K562 (cell line): ENCODE data around the gene XIRP1. TPM values are rescaled to one million over a fixed set of nuclear protein-coding genes. Genes with fewer than 3 reads are reported as not detected.

ENCODE experiments used
- ATAC-seq: fragments of 200-7000 bp; cut with Tn5 transposase; 3 replicates; pipeline ENCODE4 v1.9.1; 2020; ENCODE audit warnings: moderate library complexity
- BruUV-seq: library from RNA; stranded (reverse); fragments of 400-500 nt; replicated peaks from 2 replicates; lab custom pipeline; 2021; lab: Mats Ljungman, UMichigan
- CTCF ChIA-PET: fragments of 300-600 bp; formaldehyde crosslinking; extraction: SDS; loops from one replicate; lab custom pipeline; 2021; ENCODE audit warnings: low intra/inter-chr PET ratio; lab: Yijun Ruan, JAX
- POLR2A ChIA-PET: fragments of 300-600, 350-650 bp; sonication (Branson Sonifier 250); formaldehyde crosslinking; extraction: SDS; loops from one replicate; lab custom pipeline; 2021; ENCODE audit warnings: antibody characterized with exemption, inconsistent platforms; lab: Yijun Ruan, JAX
- DNase-seq, 4 experiments: peaks; one replicate each; pipeline versions ENCODE4 v3.0.0 to v3.0.0-alpha.2; 2011 to 2018; ENCODE audit warnings: low spot score in 3 of 4, mixed read lengths in 3 of 4; ENCODE audit errors: extremely low read depth in 1 of 4
- FAIRE-seq: peaks from 2 replicates; lab custom pipeline; 2011; peaks lifted over from hg19 to GRCh38; lab: Jason Lieb, UNC
- H2AFZ ChIP-seq: 2 replicates; pipeline ENCODE4 v1.6.0; 2011; ENCODE audit warnings: low read depth, low read length, control low read depth, inconsistent platforms
- H3K27ac ChIP-seq: fragments of 200-600 bp; 3 replicates; pipeline ENCODE4 v1.8.0; 2011; ENCODE audit warnings: low read depth, mild to moderate bottlenecking, control low read depth, inconsistent platforms, low read length, moderate library complexity, mixed read lengths; ENCODE audit errors: extremely low read depth
- H3K27me3 ChIP-seq, 2 experiments: fragments of 300-600 bp in 1 of 2; 2 replicates in 1 of 2; 3 replicates in 1 of 2; pipeline versions ENCODE4 v1.6.0 to v1.8.0; 2011; ENCODE audit warnings: inconsistent platforms in 2 of 2, low read length in 2 of 2, mild to moderate bottlenecking in 1 of 2, mixed read lengths in 1 of 2, moderate library complexity in 1 of 2; ENCODE audit not compliant: control insufficient read depth in 2 of 2, insufficient read depth in 2 of 2
- H3K36me3 ChIP-seq: fragments of 300-600 bp; 3 replicates; pipeline ENCODE4 v1.8.0; 2011; ENCODE audit warnings: mild to moderate bottlenecking, low read length, inconsistent platforms; ENCODE audit not compliant: control insufficient read depth, insufficient read depth
- H3K4me1 ChIP-seq, 2 experiments: fragments of 200-600 bp in 1 of 2; replicated peaks in 1 of 2; 2 replicates in 1 of 2; 3 replicates in 1 of 2; pipeline versions ENCODE4 v1.5.1 to v1.8.0; 2011; ENCODE audit warnings: inconsistent platforms in 2 of 2, low read length in 2 of 2, mild to moderate bottlenecking in 1 of 2, mixed read lengths in 1 of 2, moderate library complexity in 1 of 2; ENCODE audit not compliant: control insufficient read depth in 2 of 2, insufficient read depth in 2 of 2
- H3K4me2 ChIP-seq: 2 replicates; pipeline ENCODE4 v1.6.1; 2011; ENCODE audit warnings: low read length, control low read depth, inconsistent platforms, mixed read lengths; ENCODE audit not compliant: insufficient read depth
- H3K4me3 ChIP-seq: fragments of 200-600 bp; sonication (generic), shearing (Covaris generic); 2 replicates; pipeline ENCODE4 v1.5.1; 2016; ENCODE audit warnings: control low read depth, inconsistent platforms
- H3K79me2 ChIP-seq: fragments of 200-600 bp; 3 replicates; pipeline ENCODE4 v1.8.0; 2011; ENCODE audit warnings: low read length, inconsistent platforms; ENCODE audit not compliant: control insufficient read depth, insufficient read depth
- H3K9ac ChIP-seq, 2 experiments: 2 replicates each; pipeline versions ENCODE4 v1.6.0 to v1.6.1; 2011; ENCODE audit warnings: low read depth in 2 of 2, low read length in 2 of 2, control low read depth in 1 of 2, inconsistent platforms in 1 of 2, mild to moderate bottlenecking in 1 of 2, mixed read lengths in 1 of 2; ENCODE audit not compliant: insufficient read depth in 1 of 2
- H3K9me1 ChIP-seq: one replicate; pipeline ENCODE4 v1.6.0; 2011; ENCODE audit warnings: inconsistent platforms, mild to moderate bottlenecking, low read length, moderate library complexity; ENCODE audit not compliant: control insufficient read depth, insufficient read depth
- H3K9me3 ChIP-seq: replicated peaks from 2 replicates; pipeline ENCODE4 v1.5.1; 2011; ENCODE audit warnings: low read depth, low read length, inconsistent platforms; ENCODE audit not compliant: control insufficient read depth, insufficient read depth
- H4K20me1 ChIP-seq: replicated peaks from 2 replicates; pipeline ENCODE4 v1.6.1; 2011; ENCODE audit warnings: low read length, inconsistent platforms, mixed read lengths; ENCODE audit not compliant: control insufficient read depth, insufficient read depth
- ZNF274 ChIP-seq: IDR thresholded peaks from 2 replicates; pipeline ENCODE4 v1.6.1; 2011; ENCODE audit warnings: low read depth, mild to moderate bottlenecking, low read length, moderate library complexity, borderline replicate concordance
- WGBS: fragments of 100-300 bp; shearing (Covaris generic); methylation state at CpG from one replicate; pipeline ENCODE4 v1.1.6; 2016; ENCODE audit warnings: low coverage, mixed read lengths; ENCODE audit not compliant: insufficient coverage; ENCODE audit errors: missing lambda C conversion rate; 5-methylcytosine and 5-hydroxymethylcytosine counted together
- in situ Hi-C: fragments of 300-500 bp; cut with MboI; formaldehyde crosslinking; loops from 4 replicates; pipeline ENCODE4 v1.15.0; 2018; ENCODE audit warnings: inconsistent platforms, mixed read lengths
- intact Hi-C: fragments of 100-400 bp; cut with micrococcal nuclease; formaldehyde crosslinking; loops from 2 replicates; pipeline ENCODE4 v1.14.2; 2022
- polyA plus RNA-seq, 8 experiments: library from polyadenylated mRNA; depleted of rRNA in 4 of 8; stranded (reverse) in 5 of 8; unstranded in 3 of 8; fragments of >200 nt; fragmentation: Nextera tagmentation in 2 of 8; fragmentation: Illumina TruSeq in 1 of 8; extraction: Ambion mirVana in 2 of 8; extraction: Trizol in 1 of 8; gene quantifications; 2 replicates each; pipeline versions ENCODE4 v1.2.1 to v1.2.3, GENCODE V29; 2011 to 2014; ENCODE audit warnings: inconsistent platforms in 1 of 8, missing spikeins in 1 of 8
- total RNA-seq, 7 experiments: library from RNA; depleted of rRNA in 6 of 7; stranded (reverse); fragments of >200 nt in 6 of 7; fragmentation: Illumina TruSeq in 2 of 7; extraction: Trizol in 2 of 7; gene quantifications; 2 replicates each; pipeline versions ENCODE4 v1.2.1 to v1.2.3, GENCODE V29; 2011 to 2021; ENCODE audit warnings: low replicate concordance in 1 of 7
- TF ChIP-seq, protein P1 (sequence below), 2 experiments: fragments of 450-650 bp in 1 of 2; sonication (generic) in 1 of 2; formaldehyde crosslinking in 1 of 2; IDR thresholded peaks; 2 replicates each; pipeline versions ENCODE4 v1.7.1 to v1.9.0; 2016 to 2022; ENCODE audit warnings: inconsistent platforms in 1 of 2, mild to moderate bottlenecking in 1 of 2, missing genetic modification reagents in 1 of 2

The XIRP1 gene
- total and polyA plus RNA-seq, 9 of the 15 experiments (the other 6 are each of a cell fraction or from before 2014, with no cell fraction given): 0.03 to 0.27 (median 0.08) TPM; not detected in 3

DNA sequence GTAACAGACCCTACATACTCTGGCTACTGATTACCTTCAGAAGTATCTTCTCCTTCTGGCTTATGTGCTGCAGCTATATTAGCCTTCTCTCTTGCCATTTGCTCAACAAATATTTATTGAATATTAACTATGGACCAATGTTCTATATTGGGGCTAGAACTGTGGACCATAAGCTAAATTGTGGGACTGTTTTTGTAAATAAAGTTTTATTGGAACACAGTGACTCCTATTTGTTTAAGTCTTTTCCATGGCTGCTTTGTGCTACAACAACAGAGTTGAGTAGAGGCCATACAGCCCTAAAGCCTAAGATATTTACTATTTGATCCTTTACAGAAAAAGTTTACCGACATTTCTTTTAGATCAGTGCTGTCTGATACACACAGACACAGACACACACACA is 20.3 kb upstream of the XIRP1 start:
- no peak for DNase-seq
- Histone ChIP-seq H3K4me1 (no peaks in the 10 kb centered on the region), H3K4me3 (no peak overlapping the region), H3K79me2 (no peaks in the 10 kb centered on the region), H3K27me3 (peaks cover 28 to 30% of the 10 kb centered on the region in 2 experiments), H2AFZ (no peak overlapping the region), H3K4me2 (no peak overlapping the region), H4K20me1 (no peaks in the 10 kb centered on the region), H3K36me3 (no peaks in the 10 kb centered on the region), H3K9me1 (no peaks in the 10 kb centered on the region), H3K9me3 (no peaks in the 10 kb centered on the region), H3K27ac (no peak overlapping the region), H3K9ac (no peak overlapping the region)
- 0% methylated on average over 1 of the region's 1 CpG for WGBS
- CTCF ChIA-PET: no interaction called here
- no TSS peak for BruUV-seq
- no peak for FAIRE-seq
- no peak for ATAC-seq
- no peak for TF ChIP-seq ZNF274
- TF ChIP-seq, protein P1, sequence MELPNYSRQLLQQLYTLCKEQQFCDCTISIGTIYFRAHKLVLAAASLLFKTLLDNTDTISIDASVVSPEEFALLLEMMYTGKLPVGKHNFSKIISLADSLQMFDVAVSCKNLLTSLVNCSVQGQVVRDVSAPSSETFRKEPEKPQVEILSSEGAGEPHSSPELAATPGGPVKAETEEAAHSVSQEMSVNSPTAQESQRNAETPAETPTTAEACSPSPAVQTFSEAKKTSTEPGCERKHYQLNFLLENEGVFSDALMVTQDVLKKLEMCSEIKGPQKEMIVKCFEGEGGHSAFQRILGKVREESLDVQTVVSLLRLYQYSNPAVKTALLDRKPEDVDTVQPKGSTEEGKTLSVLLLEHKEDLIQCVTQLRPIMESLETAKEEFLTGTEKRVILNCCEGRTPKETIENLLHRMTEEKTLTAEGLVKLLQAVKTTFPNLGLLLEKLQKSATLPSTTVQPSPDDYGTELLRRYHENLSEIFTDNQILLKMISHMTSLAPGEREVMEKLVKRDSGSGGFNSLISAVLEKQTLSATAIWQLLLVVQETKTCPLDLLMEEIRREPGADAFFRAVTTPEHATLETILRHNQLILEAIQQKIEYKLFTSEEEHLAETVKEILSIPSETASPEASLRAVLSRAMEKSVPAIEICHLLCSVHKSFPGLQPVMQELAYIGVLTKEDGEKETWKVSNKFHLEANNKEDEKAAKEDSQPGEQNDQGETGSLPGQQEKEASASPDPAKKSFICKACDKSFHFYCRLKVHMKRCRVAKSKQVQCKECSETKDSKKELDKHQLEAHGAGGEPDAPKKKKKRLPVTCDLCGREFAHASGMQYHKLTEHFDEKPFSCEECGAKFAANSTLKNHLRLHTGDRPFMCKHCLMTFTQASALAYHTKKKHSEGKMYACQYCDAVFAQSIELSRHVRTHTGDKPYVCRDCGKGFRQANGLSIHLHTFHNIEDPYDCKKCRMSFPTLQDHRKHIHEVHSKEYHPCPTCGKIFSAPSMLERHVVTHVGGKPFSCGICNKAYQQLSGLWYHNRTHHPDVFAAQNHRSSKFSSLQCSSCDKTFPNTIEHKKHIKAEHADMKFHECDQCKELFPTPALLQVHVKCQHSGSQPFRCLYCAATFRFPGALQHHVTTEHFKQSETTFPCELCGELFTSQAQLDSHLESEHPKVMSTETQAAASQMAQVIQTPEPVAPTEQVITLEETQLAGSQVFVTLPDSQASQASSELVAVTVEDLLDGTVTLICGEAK (IDR thresholded peaks at IDR 0.05): peak; percentile 91
- TF ChIP-seq, protein P1 (CRISPR knock-in tag; IDR thresholded peaks at IDR 0.05): peak; percentile 69
- in situ Hi-C loops: no loop called here
- POLR2A ChIA-PET: no interaction called here
- intact Hi-C loops: no loop called here
